SK-N-SH treated with all-trans-retinoic acid at 6 μM for 48 hours (cell line): ENCODE data around the gene SEMA4A.

Experiments used
- ARNTL ChIP-seq: fragments of 450-650 bp; formaldehyde crosslinking; IDR thresholded peaks from 2 replicates; pipeline ENCODE4 v1.5.0; 2020; ENCODE audit warnings: low read depth, mild to moderate bottlenecking, moderate library complexity, borderline replicate concordance
- BACH2 ChIP-seq: fragments of 250-450 bp; sonication (Bioruptor Pico); IDR thresholded peaks from 2 replicates; pipeline ENCODE4 v1.9.0; 2021; ENCODE audit warnings: mild to moderate bottlenecking, borderline replicate concordance
- ESRRG ChIP-seq: fragments of 250-450 bp; sonication (Bioruptor Pico); IDR thresholded peaks from 2 replicates; pipeline ENCODE4 v1.6.1; 2021; ENCODE audit warnings: mild to moderate bottlenecking
- TF ChIP-seq, protein P1 (sequence below): fragments of 250-450 bp; sonication (Bioruptor Pico); IDR thresholded peaks from 2 replicates; pipeline ENCODE4 v1.5.0; 2020; ENCODE audit warnings: mild to moderate bottlenecking, moderate library complexity
- TF ChIP-seq, protein P2 (sequence below): fragments of 250-450 bp; sonication (Bioruptor Pico); IDR thresholded peaks from 2 replicates; pipeline ENCODE4 v1.8.0; 2020; ENCODE audit warnings: mild to moderate bottlenecking, moderate library complexity, borderline replicate concordance

DNA sequence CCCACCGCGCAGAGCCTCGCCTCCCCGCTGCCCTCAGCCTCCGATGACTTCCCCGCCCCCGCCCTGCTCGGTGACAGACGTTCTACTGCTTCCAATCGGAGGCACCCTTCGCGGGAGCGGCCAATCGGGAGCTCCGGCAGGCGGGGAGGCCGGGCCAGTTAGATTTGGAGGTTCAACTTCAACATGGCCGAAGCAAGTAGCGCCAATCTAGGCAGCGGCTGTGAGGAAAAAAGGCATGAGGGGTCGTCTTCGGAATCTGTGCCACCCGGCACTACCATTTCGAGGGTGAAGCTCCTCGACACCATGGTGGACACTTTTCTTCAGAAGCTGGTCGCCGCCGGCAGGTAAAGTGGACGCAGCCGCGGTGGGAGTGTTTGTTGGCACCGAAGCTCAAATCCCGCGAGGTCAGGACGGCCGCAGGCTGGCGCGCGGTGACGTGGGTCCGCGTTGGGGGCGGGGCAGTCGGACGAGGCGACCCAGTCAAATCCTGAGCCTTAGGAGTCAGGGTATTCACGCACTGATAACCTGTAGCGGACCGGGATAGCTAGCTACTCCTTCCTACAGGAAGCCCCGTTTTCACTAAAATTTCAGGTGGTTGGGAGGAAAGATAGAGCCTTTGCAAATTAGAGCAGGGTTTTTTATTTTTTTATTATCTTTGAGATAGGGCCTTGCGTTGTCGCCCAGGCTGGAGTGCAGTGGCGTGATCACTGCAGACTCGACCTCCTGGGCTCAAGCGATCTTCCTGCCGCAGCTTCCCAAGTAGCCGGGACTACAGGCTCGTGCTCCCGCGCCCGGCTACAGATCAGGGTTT is 59.7 kb downstream of the SEMA4A start, which contains the start of gene PMF1:
- TF ChIP-seq, protein P1, sequence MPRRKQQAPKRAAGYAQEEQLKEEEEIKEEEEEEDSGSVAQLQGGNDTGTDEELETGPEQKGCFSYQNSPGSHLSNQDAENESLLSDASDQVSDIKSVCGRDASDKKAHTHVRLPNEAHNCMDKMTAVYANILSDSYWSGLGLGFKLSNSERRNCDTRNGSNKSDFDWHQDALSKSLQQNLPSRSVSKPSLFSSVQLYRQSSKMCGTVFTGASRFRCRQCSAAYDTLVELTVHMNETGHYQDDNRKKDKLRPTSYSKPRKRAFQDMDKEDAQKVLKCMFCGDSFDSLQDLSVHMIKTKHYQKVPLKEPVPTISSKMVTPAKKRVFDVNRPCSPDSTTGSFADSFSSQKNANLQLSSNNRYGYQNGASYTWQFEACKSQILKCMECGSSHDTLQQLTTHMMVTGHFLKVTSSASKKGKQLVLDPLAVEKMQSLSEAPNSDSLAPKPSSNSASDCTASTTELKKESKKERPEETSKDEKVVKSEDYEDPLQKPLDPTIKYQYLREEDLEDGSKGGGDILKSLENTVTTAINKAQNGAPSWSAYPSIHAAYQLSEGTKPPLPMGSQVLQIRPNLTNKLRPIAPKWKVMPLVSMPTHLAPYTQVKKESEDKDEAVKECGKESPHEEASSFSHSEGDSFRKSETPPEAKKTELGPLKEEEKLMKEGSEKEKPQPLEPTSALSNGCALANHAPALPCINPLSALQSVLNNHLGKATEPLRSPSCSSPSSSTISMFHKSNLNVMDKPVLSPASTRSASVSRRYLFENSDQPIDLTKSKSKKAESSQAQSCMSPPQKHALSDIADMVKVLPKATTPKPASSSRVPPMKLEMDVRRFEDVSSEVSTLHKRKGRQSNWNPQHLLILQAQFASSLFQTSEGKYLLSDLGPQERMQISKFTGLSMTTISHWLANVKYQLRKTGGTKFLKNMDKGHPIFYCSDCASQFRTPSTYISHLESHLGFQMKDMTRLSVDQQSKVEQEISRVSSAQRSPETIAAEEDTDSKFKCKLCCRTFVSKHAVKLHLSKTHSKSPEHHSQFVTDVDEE (CRISPR knock-in tag), result no peak
- no peak for TF ChIP-seq ARNTL (CRISPR knock-in tag)
- TF ChIP-seq BACH2 (CRISPR knock-in tag), result no peak
- no peak for TF ChIP-seq ESRRG (CRISPR knock-in tag)
- TF ChIP-seq, protein P2, sequence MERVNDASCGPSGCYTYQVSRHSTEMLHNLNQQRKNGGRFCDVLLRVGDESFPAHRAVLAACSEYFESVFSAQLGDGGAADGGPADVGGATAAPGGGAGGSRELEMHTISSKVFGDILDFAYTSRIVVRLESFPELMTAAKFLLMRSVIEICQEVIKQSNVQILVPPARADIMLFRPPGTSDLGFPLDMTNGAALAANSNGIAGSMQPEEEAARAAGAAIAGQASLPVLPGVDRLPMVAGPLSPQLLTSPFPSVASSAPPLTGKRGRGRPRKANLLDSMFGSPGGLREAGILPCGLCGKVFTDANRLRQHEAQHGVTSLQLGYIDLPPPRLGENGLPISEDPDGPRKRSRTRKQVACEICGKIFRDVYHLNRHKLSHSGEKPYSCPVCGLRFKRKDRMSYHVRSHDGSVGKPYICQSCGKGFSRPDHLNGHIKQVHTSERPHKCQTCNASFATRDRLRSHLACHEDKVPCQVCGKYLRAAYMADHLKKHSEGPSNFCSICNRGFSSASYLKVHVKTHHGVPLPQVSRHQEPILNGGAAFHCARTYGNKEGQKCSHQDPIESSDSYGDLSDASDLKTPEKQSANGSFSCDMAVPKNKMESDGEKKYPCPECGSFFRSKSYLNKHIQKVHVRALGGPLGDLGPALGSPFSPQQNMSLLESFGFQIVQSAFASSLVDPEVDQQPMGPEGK (CRISPR knock-in tag), result no peak
